Fibroblast of the conjunctiva (primary cell): ENCODE measurements around the gene INTS3.
"Not testable (repeated sequence)": the region's sequence is repeated elsewhere in the genome, so short reads cannot be mapped to it uniquely, and the experiment has no call there.

Experiments used
- DNase-seq: peaks from one replicate; pipeline ENCODE4 v3.0.0-alpha.2; 2010; ENCODE audit warnings: low read depth

Gene INTS3

DNA sequence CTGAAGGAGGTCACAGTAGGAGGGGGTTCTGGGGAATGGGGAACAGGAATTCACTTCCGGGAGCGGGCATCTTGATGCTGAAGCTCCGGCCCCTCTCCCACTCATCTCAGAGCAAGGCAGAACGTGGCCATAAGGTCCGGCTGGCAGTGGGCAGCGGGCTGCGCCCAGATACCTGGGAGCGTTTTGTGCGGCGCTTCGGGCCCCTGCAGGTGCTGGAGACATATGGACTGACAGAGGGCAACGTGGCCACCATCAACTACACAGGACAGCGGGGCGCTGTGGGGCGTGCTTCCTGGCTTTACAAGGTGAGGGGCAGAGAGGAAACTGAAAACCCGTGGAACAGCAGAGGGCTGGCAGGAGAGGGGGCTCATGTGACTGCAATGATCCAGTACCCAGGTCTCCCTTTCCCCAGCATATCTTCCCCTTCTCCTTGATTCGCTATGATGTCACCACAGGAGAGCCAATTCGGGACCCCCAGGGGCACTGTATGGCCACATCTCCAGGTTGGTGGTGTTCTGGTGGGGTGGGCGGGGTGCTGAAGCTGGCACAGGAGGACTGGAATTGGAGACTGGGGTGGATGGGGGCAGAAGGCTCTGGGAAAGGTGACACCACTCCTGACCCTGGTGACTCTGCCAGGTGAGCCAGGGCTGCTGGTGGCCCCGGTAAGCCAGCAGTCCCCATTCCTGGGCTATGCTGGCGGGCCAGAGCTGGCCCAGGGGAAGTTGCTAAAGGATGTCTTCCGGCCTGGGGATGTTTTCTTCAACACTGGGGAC is 50.4 kb downstream of the INTS3 start:
- DNase-seq = no peak

DNA sequence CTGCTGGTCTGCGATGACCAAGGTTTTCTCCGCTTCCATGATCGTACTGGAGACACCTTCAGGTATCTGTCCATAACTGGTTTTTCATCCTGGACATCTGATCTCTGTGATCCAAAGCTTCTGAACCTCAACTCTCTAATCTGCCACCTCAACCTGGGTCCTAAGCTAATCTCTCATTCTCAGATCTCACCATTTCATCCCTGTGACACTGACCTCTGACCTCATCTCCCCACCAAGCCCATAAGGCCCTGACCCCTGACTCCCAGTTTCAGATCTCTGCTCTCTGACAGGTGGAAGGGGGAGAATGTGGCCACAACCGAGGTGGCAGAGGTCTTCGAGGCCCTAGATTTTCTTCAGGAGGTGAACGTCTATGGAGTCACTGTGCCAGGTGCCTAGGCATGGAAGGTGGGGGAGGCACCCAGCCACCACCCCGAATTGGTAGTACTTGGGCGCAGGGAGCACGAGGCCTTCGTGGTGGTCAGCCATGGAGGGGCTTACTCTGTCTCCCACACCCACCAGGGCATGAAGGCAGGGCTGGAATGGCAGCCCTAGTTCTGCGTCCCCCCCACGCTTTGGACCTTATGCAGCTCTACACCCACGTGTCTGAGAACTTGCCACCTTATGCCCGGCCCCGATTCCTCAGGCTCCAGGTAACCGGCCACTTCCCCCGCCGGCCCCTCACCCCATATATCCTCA is 51.1 kb downstream of the INTS3 start:
- DNase-seq = no peak

DNA sequence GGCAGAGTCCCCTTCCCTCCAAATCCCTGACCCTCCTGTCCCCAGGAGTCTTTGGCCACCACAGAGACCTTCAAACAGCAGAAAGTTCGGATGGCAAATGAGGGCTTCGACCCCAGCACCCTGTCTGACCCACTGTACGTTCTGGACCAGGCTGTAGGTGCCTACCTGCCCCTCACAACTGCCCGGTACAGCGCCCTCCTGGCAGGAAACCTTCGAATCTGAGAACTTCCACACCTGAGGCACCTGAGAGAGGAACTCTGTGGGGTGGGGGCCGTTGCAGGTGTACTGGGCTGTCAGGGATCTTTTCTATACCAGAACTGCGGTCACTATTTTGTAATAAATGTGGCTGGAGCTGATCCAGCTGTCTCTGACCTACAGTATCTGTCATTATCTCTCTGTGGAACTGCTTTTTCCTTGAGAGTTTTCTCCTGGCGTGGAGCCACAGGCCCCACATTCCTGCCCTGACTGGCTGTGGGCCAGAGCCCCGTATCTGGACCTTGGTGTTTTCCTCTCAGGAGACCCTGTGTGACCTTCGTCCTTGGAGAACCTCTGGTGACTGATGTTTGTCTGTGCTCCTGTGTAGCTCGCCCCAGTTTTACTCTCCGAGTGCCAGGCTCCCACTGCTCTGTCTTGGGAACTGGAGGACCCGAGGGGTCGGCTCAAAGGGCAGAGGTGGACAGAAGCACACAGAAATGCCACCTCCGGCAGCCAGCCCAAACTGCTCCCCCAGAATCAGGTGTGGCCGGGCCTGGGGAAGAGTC is 52.1 kb downstream of the INTS3 start:
- DNase-seq = no peak

DNA sequence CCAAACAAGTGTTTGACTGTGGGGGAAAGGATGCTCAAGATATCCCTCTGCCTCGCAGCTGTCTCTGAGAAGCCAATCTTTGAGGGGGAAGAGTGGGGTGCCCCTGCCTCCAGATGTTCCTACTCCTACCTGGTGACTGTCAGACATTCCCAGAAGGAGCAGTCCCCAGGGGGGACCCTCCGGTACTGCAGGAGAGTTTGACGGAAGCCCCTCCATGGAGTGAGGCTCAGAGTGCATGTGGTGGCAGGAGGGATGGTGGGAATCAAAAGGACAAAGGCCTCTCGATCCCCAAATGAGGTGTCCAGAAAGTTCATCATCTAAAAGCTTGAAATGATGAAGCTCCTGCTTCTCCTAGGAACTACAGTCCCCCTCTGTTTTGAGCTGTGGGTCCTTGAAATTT is 52.7 kb downstream of the INTS3 start:
- DNase-seq = no peak

DNA sequence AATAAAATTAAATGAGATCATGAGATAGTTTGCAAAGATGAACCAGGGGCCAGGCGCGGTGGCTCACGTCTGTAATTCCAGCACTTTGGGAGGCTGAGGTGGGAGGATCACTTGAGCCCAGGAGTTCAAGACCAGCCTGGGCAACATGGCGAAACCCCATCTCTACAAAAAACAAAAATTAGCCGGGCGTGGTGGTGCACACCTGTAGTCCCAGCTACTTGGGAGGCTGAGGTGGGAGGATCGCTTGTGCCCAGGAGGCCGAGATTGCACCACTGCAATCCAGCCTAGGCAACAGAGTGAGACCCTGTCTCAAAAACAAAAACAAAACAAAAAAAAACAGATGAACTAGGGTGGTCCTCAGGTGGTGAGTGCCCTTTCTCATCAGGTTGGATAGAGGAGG is 54.8 kb downstream of the INTS3 start:
- DNase-seq = not testable (repeated sequence)

DNA sequence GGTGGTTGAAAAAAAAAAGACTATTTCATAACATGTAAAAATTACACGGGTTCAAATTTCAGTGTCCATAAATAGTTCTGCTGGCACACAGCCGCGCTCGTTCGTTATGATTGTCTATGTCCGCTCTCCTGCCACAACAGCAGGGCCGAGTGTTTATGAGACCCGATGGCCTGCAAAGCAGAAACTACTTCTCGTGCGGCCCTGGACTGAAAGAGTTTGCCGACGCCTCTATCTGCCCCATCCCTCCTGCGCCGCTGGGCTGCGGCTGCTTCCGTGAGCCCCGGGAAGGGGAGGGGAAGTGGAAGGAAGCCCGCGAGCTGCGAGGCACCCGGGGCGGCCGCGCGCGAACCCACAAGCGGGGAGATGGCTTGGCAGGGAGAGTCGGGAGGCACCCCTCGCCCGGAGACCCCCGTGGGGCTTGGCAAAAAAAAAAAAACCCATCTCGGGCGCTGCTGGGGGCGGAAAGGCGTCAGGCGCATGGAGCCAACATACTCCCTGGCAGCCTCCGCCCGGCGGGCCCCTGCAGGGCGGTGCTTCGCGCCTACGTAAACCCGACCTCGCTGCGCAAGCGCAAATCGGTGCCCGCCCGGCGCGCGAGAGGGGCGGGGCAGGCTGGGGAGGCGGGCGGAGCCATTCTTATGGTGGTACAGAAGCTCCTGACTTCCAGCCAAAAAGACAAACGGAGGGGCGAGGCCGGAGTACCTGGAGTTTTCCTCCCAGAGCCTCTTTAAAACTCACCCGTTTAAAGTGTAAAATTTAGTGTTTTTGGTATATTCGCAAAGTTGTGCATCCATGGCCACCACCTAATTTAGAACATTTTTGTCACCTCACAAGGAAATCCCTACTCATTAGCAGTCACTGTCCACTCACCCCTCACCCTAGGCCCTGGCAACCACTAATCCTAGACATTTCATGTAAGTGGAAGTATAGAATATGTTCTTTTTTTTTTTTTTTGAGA is 55.7 kb downstream of the INTS3 start:
- peak; percentile 88 for DNase-seq

DNA sequence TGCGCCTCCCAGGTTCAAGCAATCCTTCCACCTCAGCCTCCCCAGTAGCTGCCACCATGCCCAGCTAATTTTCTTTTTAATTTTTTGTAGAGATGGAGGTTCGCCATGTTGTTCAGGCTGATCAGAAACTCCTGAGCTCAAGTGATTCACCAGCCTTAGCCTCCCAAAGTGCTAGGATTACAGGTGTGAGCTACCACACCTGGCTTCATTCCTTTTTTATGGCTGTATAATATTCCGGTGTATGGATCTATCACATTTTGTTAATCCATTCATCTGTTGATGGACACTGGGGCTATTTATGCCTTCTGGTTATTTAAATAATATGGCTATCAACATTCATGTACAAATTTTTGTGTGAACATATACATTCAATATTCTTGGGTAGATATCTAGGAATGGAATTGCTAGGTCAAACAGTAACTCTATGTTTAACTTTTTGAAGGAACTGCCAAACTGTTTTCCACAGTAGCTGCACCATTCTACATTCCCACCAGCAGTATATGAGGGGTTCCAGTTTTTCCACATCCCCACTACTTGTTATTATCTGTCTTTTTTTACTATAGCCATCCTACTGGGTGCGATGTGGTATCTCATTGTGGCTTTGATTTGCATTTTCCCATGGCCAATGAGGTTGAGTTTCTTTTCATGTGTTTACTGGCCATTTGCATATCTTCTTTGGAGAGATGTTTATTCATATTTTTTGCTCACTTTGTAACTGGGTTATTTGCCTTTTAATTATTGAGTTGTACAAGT is 58.4 kb downstream of the INTS3 start:
- DNase-seq = no peak

DNA sequence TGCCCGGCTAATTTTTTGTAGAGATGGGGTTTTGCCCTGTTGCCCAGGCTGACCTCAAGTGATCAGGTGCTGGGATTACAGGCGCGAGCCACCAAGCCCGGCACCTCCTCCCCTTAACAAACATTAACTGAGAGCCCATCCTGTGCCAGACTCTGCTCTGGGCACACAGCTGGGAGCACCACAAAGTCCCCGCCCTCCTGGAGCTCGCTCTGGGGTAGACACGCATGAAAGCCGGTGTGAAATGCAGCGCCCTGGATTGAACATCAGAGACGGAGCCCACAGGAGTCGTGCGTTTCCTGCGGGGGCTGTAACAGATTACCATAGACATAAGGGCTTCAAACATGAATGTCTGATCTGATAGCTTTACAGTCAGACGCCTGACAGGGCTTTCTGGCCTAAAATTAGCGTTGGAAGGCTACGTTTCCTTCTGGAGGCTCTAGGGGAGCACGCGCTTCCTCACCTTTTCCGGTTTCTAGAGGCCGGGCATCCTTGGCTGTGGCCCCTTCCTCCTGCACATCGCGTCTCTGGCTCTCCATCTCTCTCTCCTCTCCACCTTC is 61.7 kb downstream of the INTS3 start:
- DNase-seq = no peak

DNA sequence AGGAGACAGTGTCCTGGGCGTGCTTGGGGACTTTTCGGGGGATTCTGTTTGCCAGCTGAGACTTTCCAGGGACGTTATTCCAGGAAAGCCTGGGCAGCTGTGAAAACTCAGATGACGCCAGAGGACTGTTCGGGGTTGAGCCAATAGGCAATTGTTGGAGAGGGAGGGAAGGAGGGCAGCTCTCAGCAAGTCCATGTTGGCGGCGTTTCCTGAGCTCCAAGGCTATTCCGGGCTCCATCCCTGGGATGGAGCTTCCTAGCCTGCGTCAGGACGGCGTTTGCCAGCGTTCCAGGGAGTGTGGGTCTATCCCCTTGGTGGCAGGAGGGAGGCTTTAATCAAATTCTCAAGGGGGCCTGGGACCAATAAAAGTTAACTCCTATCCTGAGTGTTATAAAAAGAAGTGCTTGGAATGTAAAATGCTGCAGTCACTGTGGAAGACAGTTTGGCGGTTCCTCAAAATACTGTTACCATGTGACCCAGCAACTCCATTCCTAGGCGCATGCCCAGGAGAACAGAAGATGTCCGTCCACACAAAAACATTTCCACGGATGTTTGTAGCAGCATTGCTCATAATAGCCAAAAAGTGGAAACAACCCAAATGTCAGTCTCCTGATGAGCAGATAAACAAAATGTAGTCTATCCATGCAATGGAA is 62.6 kb downstream of the INTS3 start:
- DNase-seq = no peak

DNA sequence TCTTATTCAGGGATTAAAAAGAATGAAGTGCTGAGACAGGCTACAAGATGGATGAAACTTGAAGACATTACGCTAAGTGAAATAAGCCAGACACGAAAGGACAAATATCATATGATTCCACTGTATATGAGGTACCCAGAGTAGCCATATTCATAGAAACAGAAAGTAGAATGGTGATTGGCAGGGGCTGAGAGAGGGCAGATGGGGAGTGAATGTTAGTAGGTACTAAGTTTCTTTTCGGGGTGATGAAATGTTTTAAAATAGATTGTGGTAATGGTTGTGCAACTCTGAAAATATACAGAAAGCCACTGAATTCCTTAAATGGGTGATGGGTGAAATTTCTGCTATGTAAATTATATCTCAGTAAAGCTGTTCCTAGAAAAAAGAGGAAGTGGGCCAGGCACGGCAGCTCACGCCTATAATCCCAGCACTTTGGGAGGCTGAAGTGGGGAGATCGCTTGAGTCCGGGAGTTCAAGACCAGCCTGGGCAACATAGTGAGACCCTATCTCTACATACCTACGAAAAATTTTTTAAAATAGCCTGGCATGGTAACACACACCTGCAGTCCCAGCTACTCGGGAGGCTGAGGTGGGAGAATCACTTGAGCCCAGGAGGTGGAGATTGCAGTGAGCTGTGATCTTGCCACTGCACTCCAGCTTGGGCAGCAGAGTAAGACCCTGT is 63.3 kb downstream of the INTS3 start:
- DNase-seq = peak; percentile 89

DNA sequence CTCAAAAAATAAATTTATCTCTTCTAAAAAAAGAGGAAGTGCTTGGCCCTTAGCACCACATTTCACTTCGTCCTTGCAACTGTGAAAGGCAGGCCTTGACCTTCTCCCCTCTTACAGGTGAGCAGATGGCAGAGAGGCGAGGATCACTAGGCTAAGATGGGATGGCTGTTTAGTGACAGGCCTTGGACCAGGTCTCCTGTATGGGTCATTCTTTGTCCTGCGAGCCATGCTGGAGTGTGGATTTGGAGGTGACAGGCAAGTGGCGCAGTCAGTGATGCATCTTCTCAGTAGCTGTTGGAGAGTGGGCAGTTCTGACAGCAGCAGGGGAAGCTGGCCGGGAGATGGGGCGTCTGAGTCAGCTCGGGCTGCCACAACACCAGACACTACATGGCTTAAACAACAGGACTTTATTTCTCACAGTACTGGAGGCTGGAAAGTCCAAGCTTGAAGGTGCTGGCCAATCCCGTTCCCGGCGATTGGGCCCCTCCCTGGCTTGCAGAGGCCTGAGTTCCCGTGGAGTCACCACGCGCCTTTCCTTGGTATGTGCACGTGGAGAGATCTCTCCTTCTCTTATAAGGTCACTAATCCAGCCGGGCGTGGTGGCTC is 63.9 kb downstream of the INTS3 start:
- DNase-seq = no peak

DNA sequence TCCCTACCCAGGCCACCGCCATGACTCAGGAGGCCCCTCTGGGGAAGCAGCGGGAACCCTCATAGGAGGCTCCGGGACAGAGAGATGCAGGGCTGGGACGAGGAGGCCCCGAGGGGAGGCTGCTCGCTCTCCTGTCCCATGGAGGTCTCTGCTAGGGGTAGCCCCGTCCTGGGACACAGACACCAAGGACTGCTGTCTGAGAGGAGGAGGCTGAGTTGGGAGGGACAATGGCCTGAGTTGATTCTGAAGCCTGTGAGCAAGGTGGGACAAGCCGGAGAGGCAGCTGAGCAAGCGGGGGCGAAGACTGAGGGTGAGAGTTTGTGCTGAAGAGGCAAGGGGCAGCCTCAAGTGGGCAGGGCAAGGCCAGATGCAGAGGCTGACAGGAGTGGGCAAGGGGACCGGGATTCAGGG is 64.8 kb downstream of the INTS3 start:
- no peak for DNase-seq

DNA sequence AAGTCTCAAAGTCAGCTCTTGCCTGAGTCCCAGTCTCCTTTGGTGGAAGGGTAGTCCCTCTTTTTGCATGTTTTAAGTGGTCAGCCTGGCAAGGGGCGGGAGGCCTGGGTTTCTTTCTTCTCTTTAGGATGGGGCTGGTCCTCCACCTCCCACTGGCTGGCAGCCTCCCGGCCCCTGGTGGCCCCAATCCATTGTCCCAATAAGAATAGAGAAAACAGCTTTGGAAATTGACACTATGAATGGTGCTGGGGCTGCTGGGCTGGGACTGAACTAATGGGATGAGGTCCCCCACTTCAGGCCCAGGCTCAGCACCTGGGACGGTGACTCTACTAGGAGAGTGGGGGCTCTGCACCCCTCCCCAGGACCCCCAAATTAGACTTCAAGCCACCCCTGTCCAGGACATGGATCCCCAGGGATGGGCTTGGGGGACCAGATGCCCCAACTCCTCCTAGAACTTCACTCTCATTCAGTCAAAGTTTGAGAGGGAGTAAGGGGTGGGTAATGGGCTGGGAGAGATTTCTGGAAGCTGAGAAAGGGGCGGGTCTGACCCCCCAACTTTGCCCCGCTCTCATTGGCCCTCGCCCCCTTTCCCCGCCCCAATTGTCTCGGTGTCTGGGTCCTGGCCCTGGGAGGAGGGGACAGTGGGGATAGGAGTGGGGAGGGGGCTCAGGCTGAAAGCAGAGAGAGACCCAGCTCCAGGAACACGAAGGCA is 65.6 kb downstream of the INTS3 start:
- no peak for DNase-seq

DNA sequence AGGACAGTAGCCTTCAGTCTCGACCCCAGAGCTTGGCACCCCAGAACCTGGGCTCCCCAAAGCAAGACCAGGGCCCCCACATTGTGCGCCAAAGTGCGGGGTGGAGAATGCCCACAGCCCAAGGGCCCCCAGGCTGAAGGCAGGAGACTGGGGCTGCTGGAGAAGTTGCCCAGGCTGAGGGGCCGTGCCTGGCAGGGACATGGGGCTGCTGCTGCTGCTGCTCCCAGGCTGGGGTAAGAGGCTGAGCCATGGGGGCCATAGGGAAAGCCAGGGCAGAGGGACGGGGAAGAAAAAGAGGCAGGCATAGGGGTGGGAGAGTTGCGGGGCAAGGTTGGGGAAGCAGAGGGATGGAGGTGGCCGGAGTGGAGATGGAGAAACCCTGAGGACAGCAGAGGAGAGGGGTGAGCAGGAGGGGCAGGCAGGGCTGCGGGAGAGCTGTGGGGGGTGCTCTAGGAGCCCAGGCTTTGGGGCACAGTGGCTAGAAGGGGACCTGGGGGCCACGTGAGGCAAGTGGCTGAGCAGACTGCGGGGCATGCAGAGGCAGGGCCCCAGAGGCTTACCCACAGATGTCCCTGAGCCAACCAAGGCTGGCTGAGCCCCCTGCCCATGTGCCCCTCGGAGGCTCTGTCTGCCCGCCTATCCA is 66.2 kb downstream of the INTS3 start:
- no peak for DNase-seq

DNA sequence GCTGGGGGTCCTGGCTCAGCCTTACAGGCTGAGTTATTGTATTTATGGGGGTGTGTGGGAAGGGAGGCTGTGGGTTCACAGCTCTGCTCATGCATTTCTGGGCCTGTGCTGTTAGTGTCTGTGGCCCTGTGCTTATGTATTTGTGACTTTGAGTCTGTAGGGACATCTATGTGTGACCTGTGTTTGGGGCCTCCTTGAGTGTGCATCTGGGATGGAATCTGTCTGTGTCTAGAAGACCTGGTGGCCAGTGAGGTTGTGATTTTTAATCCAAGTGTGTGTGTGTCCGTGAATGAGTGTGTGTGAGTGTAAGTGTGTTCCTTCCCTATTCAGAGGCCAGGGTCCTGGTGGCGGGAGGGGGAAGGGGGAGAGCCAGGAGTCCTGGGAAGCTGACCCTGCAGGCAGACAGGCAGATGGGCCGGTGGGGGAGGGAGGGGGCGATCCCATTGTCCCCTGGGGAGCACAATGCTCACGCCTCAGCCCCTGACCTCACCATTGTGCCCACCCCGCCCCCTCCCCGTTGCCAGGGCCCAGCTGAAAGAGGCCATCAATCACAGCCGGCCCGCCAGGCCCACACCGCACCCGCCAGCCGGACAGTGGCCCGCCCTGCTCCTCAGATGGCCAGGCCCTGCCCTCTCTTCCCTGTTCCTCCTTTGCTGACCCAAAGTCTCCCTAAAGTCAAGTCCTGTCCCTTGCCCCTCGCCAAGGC is 66.9 kb downstream of the INTS3 start:
- DNase-seq = no peak

DNA sequence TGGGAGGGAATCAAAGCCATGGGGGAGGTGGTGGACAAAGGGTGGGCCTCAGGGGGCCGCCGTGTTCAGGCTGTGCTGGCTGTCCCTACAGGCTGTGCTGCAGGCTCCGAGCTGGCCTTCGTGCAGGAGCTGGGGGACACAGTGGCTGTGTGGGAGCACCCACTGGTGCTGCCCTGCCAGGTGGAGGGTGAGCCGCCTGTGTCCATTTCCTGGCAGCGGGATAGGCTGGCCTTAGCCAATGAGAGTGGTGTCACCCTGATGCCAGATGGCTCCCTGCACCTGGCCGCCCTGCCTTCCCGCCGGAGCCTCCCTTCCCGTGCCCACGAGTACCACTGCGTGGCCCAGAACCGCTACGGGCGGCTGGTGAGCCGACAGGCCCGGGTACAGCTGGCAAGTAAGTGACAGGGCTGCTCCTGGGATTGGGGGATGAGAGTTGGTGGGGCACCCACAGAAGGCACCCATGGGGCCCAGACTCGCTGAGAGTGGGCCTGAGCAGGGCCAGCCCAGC is 67.5 kb downstream of the INTS3 start:
- DNase-seq = no peak
